ENCODE measurements around the gene RAD54L. TPM values are rescaled to one million over a fixed set of nuclear protein-coding genes. Genes with fewer than 3 reads are reported as not detected.

Gene RAD54L
- 8.2 to 12.0 TPM (median 10.7 TPM) in 5 replicates for total RNA-seq (2022; extraction: Qiagen RNA extraction)

GRCh38 chr1:46247436-46248121 is at the start of gene RAD54L:
RAD54L (plus strand) TSS chr1:46247763; CDS start chr1:46248406, 643 bp downstream.

GRCh38 chr1:46197964-46198811 is 49.4 kb upstream of the RAD54L start, which contains the start of gene POMGNT1:
POMGNT1 (minus strand) TSS chr1:46198434; CDS start chr1:46197821, 613 bp downstream.

GRCh38 chr1:46303038-46303871 is 55.7 kb downstream of the RAD54L start, which contains the start of the genes LRRC41 and UQCRH:
LRRC41 (minus strand) TSS chr1:46303616; CDS start chr1:46303322, 294 bp downstream.
UQCRH (plus strand) TSS chr1:46303698; CDS start chr1:46303767, 69 bp downstream.

Other genes with a start within 250 kb of the RAD54L start
- 1.2 to 1.5 TPM (median 1.4 TPM) in 5 replicates for gene PIK3R3, start 115.1 kb upstream of the RAD54L start, total RNA-seq (2022; extraction: Qiagen RNA extraction)
- gene TSPAN1, start 72.7 kb upstream of the RAD54L start, total RNA-seq (2022; extraction: Qiagen RNA extraction): 2.1 to 3.2 TPM (median 2.6 TPM) in 5 replicates
- not detected in 5 replicates for gene P3R3URF, start 71.3 kb upstream of the RAD54L start, total RNA-seq (2022; extraction: Qiagen RNA extraction)
- gene POMGNT1, start 49.3 kb upstream of the RAD54L start, total RNA-seq (2022; extraction: Qiagen RNA extraction): 35.2 to 49.6 TPM (median 46.2 TPM) in 5 replicates
- not detected in 5 replicates for gene LURAP1, start 44.4 kb upstream of the RAD54L start, total RNA-seq (2022; extraction: Qiagen RNA extraction)
- gene LRRC41, start 55.9 kb downstream of the RAD54L start, total RNA-seq (2022; extraction: Qiagen RNA extraction): 35.5 to 42.5 TPM (median 41.3 TPM) in 5 replicates
- gene UQCRH, start 55.9 kb downstream of the RAD54L start, total RNA-seq (2022; extraction: Qiagen RNA extraction): 385 to 553 TPM (median 399 TPM) in 5 replicates
- 11.5 to 14.0 TPM (median 11.7 TPM) in 5 replicates for gene NSUN4, start 93.0 kb downstream of the RAD54L start, total RNA-seq (2022; extraction: Qiagen RNA extraction)
- gene FAAH, start 146.6 kb downstream of the RAD54L start, total RNA-seq (2022; extraction: Qiagen RNA extraction): 0.45 to 1.00 TPM (median 0.81 TPM) in 5 replicates
- gene DMBX1, start 242.1 kb downstream of the RAD54L start, total RNA-seq (2022; extraction: Qiagen RNA extraction): 0.63 to 1.2 TPM (median 0.94 TPM) in 5 replicates